NCI-H2029 treated with DMSO at 0.1 percent for 48 hours (cell line): ENCODE data around the gene TMEM61.
A peak's percentile ranks its signal among the peaks of the same experiment; 100 is the strongest.
"Not testable (repeated sequence)": the region's sequence is repeated elsewhere in the genome, so short reads cannot be mapped to it uniquely, and the experiment has no call there.

Experiments
- DNase-seq: peaks from one replicate; lab custom pipeline; 2025; lab: John Stamatoyannopoulos, UW

The TMEM61 gene

GRCh38 chr1:54980528-54981241 lies at the start of gene TMEM61:
TMEM61 (plus strand) TSS chr1:54980628; CDS start chr1:54981066, 438 bp downstream.
- peak; percentile 65 for DNase-seq

GRCh38 chr1:54931275-54931840 lies 49.1 kb upstream of the TMEM61 start:
- no peak for DNase-seq

GRCh38 chr1:54934081-54934480 lies 46.3 kb upstream of the TMEM61 start:
- not testable (repeated sequence) for DNase-seq

GRCh38 chr1:54934869-54935268 lies 45.6 kb upstream of the TMEM61 start:
- DNase-seq: no peak

- DNase-seq: no peak
Measured at GRCh38 chr1:54936791-54937190, 43.6 kb upstream of the TMEM61 start.

GRCh38 chr1:54937469-54937868 lies 43.0 kb upstream of the TMEM61 start:
- DNase-seq: no peak

- not testable (repeated sequence) for DNase-seq
Measured at GRCh38 chr1:54938955-54939354, 41.5 kb upstream of the TMEM61 start.

GRCh38 chr1:54940042-54940441 lies 40.4 kb upstream of the TMEM61 start:
- DNase-seq: no peak

- DNase-seq: no peak
Measured at GRCh38 chr1:54942976-54943375, 37.5 kb upstream of the TMEM61 start.

GRCh38 chr1:54944610-54945392 lies 35.6 kb upstream of the TMEM61 start:
- peak; percentile 83 for DNase-seq

- no peak for DNase-seq
Measured at GRCh38 chr1:54945393-54945936, 35.0 kb upstream of the TMEM61 start.

- DNase-seq: no peak
Measured at GRCh38 chr1:54947540-54947939, 32.9 kb upstream of the TMEM61 start.

GRCh38 chr1:54949053-54949452 lies 31.4 kb upstream of the TMEM61 start:
- no peak for DNase-seq

GRCh38 chr1:54950006-54950368 lies 30.4 kb upstream of the TMEM61 start:
- DNase-seq: no peak

GRCh38 chr1:54950369-54951163 lies 29.9 kb upstream of the TMEM61 start:
- peak; percentile 88 for DNase-seq

- DNase-seq: no peak
Measured at GRCh38 chr1:54951810-54952226, 28.6 kb upstream of the TMEM61 start.

- no peak for DNase-seq
Measured at GRCh38 chr1:54952950-54953718, 27.3 kb upstream of the TMEM61 start.

- no peak for DNase-seq
Measured at GRCh38 chr1:54953846-54954245, 26.6 kb upstream of the TMEM61 start.

GRCh38 chr1:54955359-54955758 lies 25.1 kb upstream of the TMEM61 start:
- DNase-seq: no peak

- DNase-seq: no peak
Measured at GRCh38 chr1:54956726-54957125, 23.7 kb upstream of the TMEM61 start.

- no peak for DNase-seq
Measured at GRCh38 chr1:54959241-54959640, 21.2 kb upstream of the TMEM61 start.
